Raji (cell line): Measurements from ENCODE around the gene POU3F4.

Experiments used
- POLR2A ChIP-seq: IDR thresholded peaks from 2 replicates; pipeline ENCODE4 v1.6.1; 2011; ENCODE audit warnings: low read depth, low read length, control low read depth; ENCODE audit not compliant: insufficient read depth

The POU3F4 gene

DNA sequence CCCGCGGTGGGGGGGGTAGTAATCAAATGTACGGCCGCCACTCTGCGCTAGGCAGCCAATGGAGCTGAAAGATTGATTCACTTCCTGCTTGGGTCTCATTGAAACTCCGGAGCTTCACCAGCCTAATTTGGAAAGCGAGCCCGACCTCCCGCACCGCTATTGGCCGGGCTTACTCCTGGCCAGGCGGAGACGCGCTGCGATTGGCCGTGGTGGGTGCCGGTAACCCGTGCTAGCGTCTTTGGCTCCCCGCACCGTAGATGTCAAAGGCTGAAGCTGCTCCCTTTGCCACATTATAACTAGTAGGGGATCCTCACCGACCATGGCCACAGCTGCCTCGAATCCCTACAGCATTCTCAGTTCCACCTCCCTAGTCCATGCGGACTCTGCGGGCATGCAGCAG lies at the start of gene POU3F4:
Gene POU3F4 (plus strand): TSS at position 285 of the 400 bp plus-strand sequence. CDS start 35 bp downstream, at position 320.
- no peak for TF ChIP-seq POLR2A

DNA sequence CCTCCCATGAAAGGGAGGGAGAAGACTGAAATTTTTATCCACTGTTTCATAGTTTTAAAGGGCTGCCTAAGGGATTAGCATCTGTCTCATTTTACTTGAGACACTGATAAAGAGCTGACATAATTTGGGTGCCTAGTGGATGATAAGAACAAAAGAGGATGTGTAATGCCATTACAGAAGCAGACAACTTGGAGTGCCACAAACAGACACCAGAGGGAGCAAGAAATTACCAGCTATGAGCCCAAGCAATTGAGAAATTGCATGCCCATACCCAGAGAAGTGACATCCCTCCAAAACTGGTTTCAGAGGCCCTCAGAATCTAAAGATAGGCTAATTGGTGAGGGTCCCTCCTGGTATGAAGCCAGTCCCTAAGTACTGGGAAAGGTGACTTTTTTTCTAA lies 38.5 kb upstream of the POU3F4 start:
- TF ChIP-seq POLR2A: no peak

DNA sequence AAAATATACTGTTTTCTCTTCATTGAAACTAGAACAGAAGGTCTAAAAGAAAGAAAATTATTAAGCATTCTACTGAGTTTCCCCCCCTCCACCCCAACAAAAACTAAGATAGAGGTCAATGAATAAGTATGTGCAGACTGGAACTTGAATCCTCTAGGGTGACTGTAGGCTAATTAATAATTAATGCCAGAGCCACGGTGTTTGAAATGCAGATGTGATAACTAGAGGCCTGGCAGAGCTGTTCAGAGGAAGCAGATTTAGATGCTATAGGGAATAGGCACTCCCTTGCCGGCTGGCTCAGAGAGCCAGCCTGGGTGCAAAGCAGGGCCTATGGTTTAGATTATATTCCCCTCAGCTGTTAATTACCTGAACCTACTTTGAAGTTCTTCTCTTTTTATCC lies 12.2 kb upstream of the POU3F4 start:
- no peak for TF ChIP-seq POLR2A

DNA sequence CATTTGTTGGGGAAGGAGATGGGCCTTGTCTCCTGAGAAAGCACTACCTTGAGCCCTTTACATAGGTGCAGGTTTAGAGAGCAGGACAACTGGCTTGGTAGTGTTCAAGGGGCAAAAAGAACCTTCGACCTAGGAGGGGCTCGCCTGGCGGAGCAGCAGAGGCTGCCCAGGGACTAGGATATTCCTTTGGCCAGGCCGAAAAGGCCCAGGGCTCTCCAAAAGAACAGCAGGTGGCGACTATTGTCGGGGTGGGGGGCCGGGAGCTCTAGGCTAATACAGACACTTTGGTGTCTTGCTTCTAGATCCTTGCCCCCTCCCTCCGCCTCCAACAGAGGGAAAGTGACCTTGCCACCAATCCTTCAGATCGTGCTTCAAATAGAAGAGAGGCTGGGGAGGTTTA lies 7.1 kb upstream of the POU3F4 start:
- TF ChIP-seq POLR2A: no peak

DNA sequence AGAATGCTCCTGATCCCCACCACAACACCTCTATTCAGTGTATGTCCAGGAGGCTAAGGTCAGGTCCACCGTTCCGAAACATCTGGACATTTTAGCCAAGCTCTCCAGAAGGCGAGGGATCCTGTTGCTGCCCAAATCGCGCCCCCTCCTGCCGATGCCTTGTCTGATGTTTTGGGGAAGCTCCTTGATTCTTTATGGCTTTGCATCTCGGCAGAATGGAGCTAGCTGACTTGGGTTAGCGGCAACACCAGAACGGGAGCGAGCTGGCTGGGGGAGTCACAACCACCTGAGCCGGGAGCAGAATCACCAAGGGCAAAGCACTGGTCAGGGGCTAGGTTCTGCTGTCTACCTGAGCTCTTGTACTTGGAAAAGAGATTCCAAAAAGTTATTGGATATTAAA lies 6.6 kb upstream of the POU3F4 start:
- TF ChIP-seq POLR2A: no peak

DNA sequence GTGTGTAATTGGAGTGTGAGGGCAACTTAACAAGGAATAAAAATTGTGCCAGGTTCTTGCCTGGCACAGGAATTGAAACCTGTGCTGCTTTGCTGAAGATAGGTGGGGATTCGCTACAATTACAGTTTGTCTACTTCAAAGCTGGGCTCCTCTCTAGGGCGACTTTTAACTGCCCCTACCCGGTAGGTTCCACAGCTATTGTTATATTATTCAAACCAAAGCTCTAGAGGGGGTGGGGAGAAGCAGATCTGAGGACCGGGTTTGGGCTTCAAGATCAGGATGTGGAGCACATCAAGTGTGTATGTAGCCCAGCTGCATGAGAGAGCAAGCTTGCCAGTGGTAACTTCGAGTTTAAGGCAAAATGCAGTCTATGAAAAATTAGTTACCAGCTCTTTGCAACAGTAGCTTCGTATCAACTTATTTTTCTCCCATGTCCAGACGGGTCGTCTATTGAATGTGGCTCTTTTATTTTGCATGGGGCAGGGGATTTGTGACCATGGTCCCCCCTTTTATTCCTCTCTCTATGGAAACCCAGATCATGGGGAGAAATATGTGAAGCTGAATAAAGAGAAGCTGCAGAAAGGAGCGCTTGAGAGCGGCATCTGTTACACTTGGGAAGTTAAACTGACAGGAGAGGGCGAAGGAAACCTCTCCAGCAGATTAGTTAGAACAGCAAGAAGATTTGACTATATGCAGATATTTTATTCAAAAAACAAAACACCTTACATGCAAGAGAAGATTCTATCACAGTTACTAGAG lies 3.2 kb upstream of the POU3F4 start:
- no peak for TF ChIP-seq POLR2A

DNA sequence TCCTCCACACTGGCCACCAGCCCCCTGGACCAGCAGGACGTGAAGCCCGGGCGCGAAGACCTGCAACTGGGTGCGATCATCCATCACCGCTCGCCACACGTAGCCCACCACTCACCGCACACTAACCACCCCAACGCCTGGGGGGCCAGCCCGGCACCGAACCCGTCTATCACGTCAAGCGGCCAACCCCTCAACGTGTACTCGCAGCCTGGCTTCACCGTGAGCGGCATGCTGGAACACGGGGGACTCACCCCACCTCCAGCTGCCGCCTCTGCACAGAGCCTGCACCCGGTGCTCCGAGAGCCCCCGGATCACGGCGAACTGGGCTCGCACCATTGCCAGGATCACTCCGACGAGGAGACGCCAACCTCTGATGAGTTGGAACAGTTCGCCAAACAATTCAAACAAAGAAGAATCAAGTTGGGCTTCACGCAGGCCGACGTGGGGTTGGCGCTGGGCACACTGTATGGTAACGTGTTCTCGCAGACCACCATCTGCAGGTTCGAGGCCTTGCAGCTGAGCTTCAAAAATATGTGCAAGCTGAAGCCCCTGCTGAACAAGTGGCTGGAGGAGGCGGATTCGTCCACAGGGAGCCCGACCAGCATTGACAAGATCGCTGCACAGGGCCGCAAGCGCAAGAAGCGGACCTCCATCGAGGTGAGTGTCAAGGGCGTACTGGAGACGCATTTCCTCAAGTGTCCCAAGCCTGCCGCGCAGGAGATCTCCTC lies 600 bp downstream of the POU3F4 start:
- no peak for TF ChIP-seq POLR2A

DNA sequence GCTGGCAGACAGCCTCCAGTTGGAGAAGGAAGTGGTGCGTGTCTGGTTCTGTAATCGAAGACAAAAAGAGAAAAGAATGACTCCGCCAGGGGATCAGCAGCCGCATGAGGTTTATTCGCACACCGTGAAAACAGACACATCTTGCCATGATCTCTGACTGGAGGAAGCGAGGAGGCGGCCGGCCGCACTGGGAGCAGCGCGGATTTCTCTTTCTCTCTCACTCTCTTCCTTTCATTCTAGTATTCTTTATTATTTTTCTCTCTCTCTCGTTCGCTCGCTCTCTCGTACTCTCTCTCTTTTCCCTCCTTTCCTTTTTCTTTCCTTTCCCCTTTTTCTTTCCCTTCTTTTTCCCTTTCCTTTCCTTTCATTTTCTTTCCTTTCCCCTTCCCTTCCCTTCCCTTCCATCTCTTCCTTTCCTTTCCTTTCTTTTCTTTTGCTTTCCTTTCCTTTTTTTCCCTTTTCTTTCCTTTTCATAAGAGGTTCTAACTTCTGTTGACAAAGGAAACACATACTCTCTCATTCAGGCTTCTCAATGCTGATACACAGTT lies 1.2 kb downstream of the POU3F4 start:
- no peak for TF ChIP-seq POLR2A

DNA sequence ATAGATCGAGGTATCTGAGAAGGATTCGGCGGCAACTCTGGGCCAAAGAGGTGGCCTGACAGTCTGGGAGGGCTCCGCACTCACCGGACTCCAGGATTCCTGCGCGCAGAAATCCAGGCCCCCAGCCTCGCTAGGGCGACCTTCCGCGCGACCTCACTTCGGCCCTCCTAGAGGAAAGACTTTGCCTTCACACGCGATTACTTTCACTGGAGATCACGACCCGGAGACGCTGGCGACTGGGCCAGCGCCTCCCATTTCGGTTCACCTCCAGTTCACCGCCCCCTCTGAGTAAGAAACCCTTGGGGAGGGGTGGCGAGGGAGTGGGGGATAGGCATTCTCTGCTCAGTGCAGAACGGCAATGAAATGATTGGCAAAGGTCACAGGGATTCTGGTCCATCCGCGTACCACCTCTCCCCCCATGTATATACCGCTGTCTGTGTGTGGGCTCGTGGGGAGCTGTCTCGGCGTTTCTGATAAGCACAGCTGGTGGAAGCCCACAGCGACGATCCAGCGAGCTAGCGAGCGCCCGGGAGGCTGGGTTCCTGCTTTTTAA lies 2.5 kb downstream of the POU3F4 start:
- TF ChIP-seq POLR2A: no peak

DNA sequence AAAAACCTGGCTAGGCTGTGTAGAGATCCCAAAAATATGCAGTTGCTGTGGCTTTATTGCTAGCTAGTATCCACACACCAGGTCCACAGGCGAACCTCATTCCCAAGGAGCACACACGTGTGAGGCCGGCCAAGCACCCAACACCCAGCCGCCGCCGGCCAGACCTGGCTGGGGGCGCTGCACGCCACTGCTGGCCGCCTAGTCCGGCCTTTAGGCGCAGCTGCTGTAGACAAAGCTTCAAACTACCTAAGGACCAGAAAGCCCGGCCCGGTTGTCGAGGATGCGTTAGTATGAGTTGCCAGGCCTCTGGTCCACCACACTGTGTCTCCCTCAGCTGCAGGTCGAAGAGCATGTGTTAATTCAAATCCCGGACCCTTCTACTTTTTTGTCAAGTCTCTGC lies 3.1 kb downstream of the POU3F4 start:
- no peak for TF ChIP-seq POLR2A

DNA sequence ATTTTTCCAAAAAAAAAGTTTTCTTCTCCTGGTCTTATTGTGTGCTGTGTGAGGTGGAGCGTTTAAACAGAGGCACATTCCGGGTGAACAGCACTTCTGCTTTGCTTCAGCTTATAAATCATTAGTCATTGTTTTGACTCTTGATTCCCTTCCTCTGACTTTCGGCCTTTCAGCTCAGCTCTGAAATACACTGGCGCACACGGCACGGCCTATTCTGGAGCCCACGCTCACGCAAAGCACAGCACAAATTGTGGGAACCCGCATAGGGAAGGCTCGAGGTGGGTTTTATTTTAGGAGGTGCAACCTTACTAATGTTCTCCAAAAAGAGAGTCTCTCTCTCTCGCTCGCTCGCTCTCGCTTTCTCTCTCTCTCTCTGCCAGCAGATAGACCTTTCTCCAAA lies 4.0 kb downstream of the POU3F4 start:
- TF ChIP-seq POLR2A: no peak

DNA sequence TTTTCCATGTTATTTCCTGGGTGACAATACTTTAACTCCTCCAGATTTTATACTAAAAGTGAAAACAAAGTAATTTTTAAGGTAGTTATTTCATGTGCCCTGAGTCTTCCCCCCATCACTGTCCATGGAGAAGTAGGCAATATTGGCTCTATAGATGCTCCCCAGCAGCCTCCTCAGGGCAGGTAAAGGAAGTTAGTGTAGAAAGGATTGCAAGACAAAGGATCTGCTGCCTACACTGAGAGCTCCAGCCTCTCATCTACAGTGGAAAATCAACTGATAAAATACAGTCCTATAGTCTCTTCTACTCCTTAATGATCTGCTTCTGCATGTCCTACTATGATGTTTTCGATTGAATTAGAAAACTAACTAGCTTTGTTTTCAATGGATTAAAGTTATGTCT lies 8.5 kb downstream of the POU3F4 start:
- no peak for TF ChIP-seq POLR2A

DNA sequence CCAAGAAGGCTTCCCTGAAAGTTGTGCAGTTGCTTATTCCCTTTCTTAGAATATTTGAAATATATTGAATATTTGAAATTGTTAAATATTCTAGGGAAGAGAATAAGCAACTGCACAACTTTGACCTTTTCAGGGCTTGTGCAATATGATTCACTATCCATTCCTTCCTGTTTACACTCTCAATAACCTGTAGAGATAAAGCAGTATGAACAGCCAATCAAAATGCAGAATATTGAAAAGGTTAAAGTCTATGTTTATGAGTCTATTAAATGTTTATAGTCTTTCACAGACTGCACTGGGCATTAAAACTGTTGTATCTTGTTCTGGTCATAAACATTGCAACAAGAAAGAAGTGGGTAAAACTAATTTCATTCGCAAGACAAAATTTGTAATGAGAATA lies 13.8 kb downstream of the POU3F4 start:
- TF ChIP-seq POLR2A: no peak

DNA sequence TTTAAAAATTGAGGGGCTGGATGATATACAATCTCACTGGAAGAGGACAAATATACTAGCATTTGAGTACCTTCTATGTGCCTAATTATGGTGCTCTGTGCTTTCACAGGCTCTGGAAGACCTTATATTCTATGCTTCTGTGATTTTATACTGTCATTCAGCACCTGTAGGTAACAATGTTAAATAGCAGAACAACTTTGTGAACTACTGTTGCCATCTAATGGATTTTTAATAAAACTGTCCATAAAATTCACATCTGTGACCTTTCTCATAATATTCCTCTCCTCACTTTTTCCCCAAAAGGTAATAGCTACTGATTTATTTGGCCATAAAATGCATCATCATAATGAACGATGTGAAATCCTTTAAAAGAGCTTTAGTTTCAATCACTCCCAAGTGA lies 21.9 kb downstream of the POU3F4 start:
- no peak for TF ChIP-seq POLR2A

DNA sequence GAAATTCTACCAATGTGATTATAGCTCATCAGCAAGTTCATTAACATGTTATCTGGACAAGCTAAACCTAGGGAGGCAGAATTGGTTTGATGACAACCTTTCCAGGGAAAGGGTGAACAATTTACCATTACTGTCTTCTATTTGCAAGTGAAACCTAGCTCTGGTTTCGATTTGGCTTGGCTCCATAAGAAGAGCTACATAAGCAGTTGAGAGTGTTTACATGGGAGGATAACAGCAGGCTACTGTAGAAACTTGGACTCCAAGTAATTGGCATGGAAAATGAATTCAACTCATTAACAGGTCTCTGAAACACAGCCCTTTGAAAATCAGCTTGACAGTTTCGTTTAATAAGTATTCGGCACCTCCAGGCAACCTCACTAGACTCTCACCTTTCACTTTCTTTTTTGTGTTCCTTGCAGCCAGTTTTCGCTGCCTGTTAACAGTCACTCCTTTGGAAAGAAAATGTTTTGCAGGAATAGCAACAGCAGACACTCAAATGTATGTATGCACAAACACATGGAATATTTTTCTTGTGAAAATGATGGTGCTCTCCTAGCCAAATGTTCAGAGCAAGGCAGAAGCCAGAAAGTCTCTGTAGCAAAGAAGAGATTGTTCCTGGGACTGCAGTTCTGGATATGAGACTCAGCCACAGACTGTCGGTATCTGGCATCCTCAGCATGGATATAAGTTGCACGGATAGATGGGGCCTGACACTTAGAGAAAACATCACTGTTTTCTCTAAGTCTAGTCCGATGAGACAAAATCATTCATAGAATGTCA lies 27.5 kb downstream of the POU3F4 start:
- no peak for TF ChIP-seq POLR2A
